ENCODE results near the gene BHLHE40. TPM values are rescaled to one million over a fixed set of nuclear protein-coding genes. Genes with fewer than 3 reads are reported as not detected.

The BHLHE40 gene
- total and polyA plus RNA-seq, 2 of the 4 experiments (the other 2 are of a cell fraction): 22.8 to 31.8 TPM

GRCh38 chr3:5010140-5010539, 30.9 kb downstream of the BHLHE40 start:
- H4K8ac ChIP-seq (ENCODE audit: low read depth in 2 of 2, low read length in 2 of 2): no peak overlapping the region
- H2AFZ ChIP-seq (replicated peaks; ENCODE audit: low read length, poor library complexity): no peak overlapping the region
- H3K9me1 ChIP-seq (ENCODE audit: insufficient read depth, low read length): peaks cover 9% of the 10 kb centered on the region
- no peaks in the 10 kb centered on the region for H3K27me3 ChIP-seq (ENCODE audit: control insufficient read depth, insufficient read depth, low read length)
- H4K5ac ChIP-seq (ENCODE audit: low read depth, low read length): no peak overlapping the region
- ATAC-seq (ENCODE audit: low read depth) (no peak), DNase-seq (no peak)
- TF ChIP-seq MAFK (IDR thresholded peaks at IDR 0.05; ENCODE audit: low read depth, low read length): no peak
- no peak for TF ChIP-seq POLR2A (IDR thresholded peaks at IDR 0.05; ENCODE audit: low read depth, low read length)
- TF ChIP-seq BHLHE40 (IDR thresholded peaks at IDR 0.05; ENCODE audit: low read depth, low read length): no peak
- TF ChIP-seq FOS (IDR thresholded peaks at IDR 0.05; ENCODE audit: low read depth, low read length): no peak
- no peak for TF ChIP-seq SMC3 (IDR thresholded peaks at IDR 0.05; ENCODE audit: low read depth, low read length)
- TF ChIP-seq, protein P1, sequence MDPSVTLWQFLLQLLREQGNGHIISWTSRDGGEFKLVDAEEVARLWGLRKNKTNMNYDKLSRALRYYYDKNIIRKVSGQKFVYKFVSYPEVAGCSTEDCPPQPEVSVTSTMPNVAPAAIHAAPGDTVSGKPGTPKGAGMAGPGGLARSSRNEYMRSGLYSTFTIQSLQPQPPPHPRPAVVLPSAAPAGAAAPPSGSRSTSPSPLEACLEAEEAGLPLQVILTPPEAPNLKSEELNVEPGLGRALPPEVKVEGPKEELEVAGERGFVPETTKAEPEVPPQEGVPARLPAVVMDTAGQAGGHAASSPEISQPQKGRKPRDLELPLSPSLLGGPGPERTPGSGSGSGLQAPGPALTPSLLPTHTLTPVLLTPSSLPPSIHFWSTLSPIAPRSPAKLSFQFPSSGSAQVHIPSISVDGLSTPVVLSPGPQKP (IDR thresholded peaks at IDR 0.05; ENCODE audit: borderline replicate concordance, low read depth, low read length): no peak
- no peak for TF ChIP-seq MAZ (IDR thresholded peaks at IDR 0.05; ENCODE audit: borderline replicate concordance, low read depth, low read length)
- no peak for TF ChIP-seq RCOR1 (IDR thresholded peaks at IDR 0.05; ENCODE audit: insufficient replicate concordance, low read length)
- TF ChIP-seq USF2 (IDR thresholded peaks at IDR 0.05; ENCODE audit: low read depth, low read length): no peak
- TF ChIP-seq RAD21 (IDR thresholded peaks at IDR 0.05; ENCODE audit: low read length): no peak
- no peak overlapping the region for H2AK9ac ChIP-seq (replicated peaks; ENCODE audit: low read depth, low read length, poor library complexity)
- POLR2A ChIA-PET (ENCODE audit: unreplicated experiment): no interaction called here
- H3K4ac ChIP-seq (ENCODE audit: low read depth, low read length): no peak overlapping the region
- H2BK5ac ChIP-seq (ENCODE audit: low read depth, low read length, poor library complexity, severe bottlenecking): no peak overlapping the region
- in situ Hi-C loops (cut with MboI; ENCODE audit: low sequenced_read_pairs): no loop called here
- no peak overlapping the region for H3K27ac ChIP-seq (ENCODE audit: insufficient read depth, low read length)
- no peak overlapping the region for H2BK20ac ChIP-seq (ENCODE audit: low read depth, low read length)
- no peak overlapping the region for H3K18ac ChIP-seq (ENCODE audit: low read depth, low read length)
- H3K36me3 ChIP-seq (ENCODE audit: control insufficient read depth, insufficient read depth, low read length): no peaks in the 10 kb centered on the region
- no TSS peak for BruUV-seq (replicated peaks)
- H2BK15ac ChIP-seq (ENCODE audit: low read depth, low read length): no peak overlapping the region
- no peak overlapping the region for H4K91ac ChIP-seq (ENCODE audit: insufficient read depth, low read depth, low read length)
- H3K4me2 ChIP-seq (ENCODE audit: low read depth, low read length): no peak overlapping the region
- no peak overlapping the region for H2BK120ac ChIP-seq (ENCODE audit: low read depth, low read length)
- no peaks in the 10 kb centered on the region for H4K20me1 ChIP-seq (ENCODE audit: insufficient read depth, low read length)
- H3K79me1 ChIP-seq (ENCODE audit: low read depth in 1 of 2, low read length in 2 of 2): no peaks in the 10 kb centered on the region
- 88% methylated on average over 1 of the region's 6 CpGs; no CpG with 5 or more reads in 1 of the 2 experiments for WGBS, 2 experiments (ENCODE audit: extremely low coverage in 2 of 2, insufficient read length in 1 of 2)
- H2AK5ac ChIP-seq (ENCODE audit: low read depth, low read length): no peak overlapping the region
- H3K4me3 ChIP-seq (ENCODE audit: insufficient read depth, low read depth, low read length): no peak overlapping the region
- no peak overlapping the region for H3K56ac ChIP-seq (ENCODE audit: extremely low read depth, insufficient read depth, low read length)
- no peak overlapping the region for H3K14ac ChIP-seq (replicated peaks; ENCODE audit: low read depth, low read length)
- dilution Hi-C loops (cut with HindIII; ENCODE audit: low sequenced_read_pairs, unreplicated experiment): no loop called here
- CTCF ChIA-PET: no interaction called here
- intact Hi-C loops (cut with micrococcal nuclease): no loop called here
- peaks cover 9% of the 10 kb centered on the region for H3K4me1 ChIP-seq (ENCODE audit: control insufficient read depth, insufficient read depth, low read length)
- no peak overlapping the region for H3K23ac ChIP-seq (ENCODE audit: low read depth, low read length)
- no peak overlapping the region for H3K9ac ChIP-seq (ENCODE audit: low read depth, low read length)
- H3K9me3 ChIP-seq (ENCODE audit: control insufficient read depth, insufficient read depth, low read length): no peaks in the 10 kb centered on the region

Data from IMR-90 (cell line).